Hematopoietic multipotent progenitor cell treated with erythropoietin and hydrocortisone succinate and interleukin-3 and kit ligand, for 6 days (in vitro differentiated cells): ENCODE results near the gene KCNK7.
"Not testable (repeated sequence)": the region's sequence is repeated elsewhere in the genome, so short reads cannot be mapped to it uniquely, and the experiment has no call there.

Experiments used
- DNase-seq: peaks from one replicate; pipeline ENCODE4 v3.0.0-alpha.2; 2015

Gene KCNK7

GRCh38 chr11:65571420-65571819 lies 24.2 kb downstream of the KCNK7 start:
- DNase-seq = no peak

- peak; percentile 99 for DNase-seq
These were observed 25.4 kb downstream of the KCNK7 start, which contains the start of gene ZNRD2 for GRCh38 chr11:65569973-65570918. Gene ZNRD2 (plus strand): TSS chr11:65570477. CDS start chr11:65570492, 15 bp downstream.

- DNase-seq = no peak
These were observed 26.2 kb downstream of the KCNK7 start for GRCh38 chr11:65569164-65569972.

DNA sequence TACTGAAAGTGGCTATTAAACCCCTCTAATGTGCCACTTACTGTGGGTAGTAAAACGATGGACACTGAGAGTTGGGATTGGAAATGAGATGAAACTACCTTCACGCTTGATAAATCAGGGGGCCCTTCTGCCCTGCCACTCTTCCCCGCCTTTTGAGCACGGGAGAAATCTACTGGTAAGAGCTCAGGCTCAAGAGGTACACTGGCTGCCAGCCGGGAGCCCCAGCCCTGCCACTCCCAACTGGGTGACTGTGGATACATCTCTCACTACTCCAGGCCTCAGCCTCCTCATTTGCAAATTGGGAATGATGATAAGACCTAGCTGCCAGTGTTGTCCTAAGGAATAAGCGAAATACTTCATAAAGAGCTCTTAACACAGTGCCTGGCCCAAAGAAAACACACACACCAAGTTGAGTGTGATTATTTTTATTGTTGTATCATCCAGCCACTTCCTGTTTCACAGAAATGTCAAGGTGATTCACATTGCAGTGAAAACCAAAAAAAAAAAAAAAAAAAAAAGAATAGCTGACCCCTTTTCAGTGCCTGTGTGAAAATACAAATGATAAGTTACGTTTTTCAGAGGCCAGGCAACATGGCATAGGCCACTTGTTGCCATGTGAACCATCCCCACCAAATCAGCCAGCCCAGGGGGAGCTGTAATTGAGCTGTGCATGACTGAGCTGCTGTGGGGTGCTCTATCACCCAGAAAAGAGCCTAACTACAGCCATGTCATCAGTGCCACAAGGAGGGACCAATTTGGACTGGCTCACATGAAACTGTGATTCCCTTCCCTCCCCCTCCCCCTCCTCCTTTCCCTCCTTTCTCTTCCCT lies 29.8 kb downstream of the KCNK7 start:
- DNase-seq = no peak

DNA sequence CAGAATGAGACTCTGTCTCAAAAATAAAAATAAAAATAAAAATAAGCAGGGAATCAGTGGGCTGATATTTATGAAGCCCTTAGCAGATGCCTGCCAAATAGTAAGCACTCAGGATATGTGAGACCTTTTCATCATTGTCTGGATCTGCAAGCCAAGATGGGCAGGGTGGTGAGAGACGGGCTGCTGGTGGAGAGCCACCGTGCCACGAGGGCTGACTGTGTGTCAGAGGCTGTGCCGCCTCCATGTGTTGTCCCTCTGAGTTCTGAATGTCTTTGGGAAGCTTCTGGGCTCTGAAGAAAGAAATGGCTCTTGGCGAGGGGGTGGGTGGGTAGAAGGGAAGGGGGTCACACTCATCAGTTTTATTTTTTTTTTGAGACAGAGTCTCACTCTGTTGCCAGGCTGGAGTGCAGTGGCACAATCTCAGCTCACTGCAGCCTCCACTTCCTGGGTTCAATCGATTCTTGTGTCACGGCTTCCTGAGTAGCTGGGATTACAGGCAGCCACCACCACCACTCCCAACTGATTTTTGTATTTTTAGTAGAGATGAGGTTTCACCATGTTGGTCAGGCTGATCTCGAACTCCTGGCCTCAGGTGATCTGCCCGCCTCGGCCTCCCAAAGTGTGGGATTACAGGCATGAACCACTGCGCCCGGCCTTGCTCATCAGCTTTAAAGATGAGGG lies 30.6 kb downstream of the KCNK7 start:
- DNase-seq = not testable (repeated sequence)

- DNase-seq = no peak
These were observed 32.0 kb downstream of the KCNK7 start for GRCh38 chr11:65563601-65564000.

GRCh38 chr11:65562788-65563187 lies 32.8 kb downstream of the KCNK7 start:
- no peak for DNase-seq

DNA sequence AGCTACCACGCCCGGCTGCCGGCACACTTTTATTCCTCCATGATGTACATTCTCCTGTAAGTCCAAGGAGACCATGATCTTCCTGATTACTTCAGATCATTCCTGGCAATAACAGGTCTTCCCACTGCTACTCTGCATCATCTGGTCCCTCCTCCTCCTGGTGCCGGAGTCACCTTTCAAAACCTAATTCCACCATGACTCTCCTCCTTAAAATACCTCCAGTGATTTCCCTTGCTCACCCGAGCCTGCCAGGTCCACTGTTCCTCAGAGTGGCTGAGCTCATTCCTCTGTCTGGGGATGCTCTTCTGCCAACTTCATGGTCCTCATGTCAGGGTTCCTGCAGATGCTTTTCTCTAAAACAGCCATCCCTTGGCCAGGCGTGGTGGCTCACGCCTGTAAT lies 33.6 kb downstream of the KCNK7 start:
- DNase-seq = no peak

DNA sequence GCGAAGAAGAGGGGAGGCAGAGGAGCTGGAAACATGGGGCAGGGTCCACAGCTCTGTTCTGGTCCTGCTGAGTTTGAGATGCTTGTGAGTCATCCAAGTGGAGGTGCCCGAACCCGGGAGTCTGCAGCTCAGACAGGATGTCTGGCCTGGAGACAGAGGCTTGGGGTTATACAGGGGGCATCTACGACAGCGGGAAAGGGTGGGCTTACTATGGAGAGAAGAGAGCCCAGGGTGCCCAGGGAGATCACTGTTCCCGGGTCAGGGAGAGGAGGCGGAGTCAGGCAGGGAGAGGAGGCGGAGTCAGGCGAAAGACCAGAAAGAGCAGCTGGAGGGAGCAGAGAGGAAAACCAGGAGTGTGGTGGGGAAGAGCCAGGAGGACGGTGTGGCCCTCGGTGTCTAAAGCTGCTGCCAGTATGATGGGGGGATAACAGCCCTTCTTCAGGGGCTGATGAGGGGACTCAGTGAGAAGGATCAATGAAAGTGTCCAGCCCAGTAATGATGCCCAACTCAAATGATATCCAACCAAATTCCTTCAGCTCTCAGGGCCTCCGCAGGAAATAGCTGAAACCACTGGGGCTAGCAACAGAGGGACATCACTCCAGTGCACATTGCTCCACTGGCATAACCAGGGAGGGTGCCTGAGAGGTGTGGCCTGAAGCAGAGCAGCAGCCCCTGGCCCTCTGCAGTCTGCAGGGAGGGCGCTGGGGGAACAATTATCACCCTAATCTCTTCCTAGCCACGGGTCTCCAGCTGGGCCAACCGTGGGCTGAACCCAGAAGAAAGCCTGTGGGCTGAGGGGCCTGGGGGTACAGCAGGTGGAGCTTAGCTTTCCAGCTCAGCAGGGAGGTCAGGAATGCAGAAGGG lies 34.8 kb downstream of the KCNK7 start:
- DNase-seq = no peak

GRCh38 chr11:65559951-65560537 lies 35.6 kb downstream of the KCNK7 start:
- peak; percentile 80 for DNase-seq

DNA sequence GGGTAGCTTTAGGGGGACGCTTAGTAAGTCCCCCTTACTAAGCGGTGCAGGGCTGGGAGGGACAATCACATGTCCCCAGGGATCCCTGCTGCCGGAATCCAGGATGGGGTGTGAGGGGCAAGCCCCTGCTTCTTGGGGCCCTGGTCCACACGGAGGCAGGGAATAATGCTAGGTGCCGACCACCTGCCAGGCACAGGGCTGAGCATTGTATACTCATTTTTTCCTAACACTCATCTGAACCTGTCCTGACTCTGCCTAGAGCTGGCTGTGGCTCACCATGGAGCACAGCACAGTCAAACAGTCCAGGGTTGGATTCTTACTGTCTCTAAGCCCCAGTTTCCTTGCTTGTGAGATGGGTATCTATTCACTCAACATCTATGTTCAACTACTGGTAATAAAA lies 36.1 kb downstream of the KCNK7 start:
- DNase-seq = no peak

DNA sequence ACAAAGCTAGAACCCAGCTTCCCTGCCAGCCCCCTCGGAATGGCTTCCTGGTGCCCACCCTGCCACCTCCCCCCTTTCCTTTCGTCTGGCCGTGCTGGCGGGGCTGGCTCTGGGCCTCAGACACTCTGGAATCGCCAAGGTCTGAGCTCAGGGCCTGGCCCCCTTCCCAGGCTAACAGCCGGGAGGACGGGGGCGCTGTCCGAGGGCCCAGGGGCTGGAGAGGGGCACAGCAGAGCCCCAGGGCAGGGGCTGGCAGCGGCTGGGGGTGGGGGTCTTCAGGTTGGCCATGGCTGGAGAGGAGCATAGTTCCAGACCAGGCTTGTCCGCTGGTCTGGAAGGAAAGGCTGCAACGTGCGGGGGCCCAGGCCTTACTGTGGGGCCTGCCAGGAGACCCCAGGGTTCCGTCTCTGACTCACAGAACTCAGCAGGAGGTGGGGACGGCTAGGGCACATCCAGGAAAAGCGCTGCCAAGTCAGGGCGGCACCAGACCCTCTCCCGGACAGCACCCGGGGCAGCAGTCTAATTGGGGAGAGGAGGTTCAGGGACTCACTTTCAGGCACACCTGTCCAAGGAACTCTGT lies 36.6 kb downstream of the KCNK7 start:
- DNase-seq = no peak

DNA sequence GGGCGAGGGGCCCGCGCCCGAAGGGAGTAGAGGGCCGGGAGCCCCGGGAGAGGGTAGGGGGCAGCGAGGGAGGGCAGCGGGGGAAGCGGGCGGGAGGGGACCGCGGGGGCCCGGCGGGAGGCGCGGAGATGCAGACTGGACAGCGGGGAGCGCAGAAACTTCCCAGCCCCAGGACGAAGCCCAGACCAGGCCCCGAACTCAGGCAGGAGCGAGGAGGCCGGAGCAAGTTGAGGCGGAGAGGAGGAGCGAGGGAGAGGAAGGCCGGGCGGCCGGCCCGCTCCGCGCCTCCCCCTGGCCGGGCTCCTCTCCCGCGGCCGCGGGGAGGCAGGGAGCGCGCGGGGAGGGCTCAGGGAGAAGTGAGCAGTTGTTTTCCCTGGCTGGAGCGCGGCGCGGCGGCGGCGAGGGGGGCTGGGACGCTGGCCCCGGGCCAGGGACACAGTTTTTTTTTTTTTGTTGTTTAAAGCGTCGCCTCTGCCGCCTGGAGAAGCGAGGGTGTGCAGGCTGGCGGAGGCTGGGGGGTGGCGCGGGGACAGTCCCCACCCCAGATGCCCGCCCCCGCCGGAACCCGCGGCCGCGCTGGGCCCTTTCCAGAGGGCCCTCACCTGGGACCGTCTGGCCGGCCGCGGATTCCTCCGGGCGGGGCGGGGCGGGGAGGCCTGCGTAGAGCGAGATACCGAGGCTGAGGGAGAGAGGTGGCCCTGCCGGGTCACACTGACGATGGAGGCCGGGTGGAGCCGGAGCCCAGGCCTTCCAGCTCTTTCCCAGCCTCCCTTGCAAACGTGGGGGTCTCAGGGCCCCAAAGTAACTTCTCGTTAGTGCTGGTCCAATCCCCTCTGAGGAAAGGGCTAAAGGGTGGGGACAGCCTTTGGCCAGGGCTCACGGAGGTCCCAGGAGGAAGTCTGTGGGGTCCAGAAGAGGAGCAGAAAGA lies 37.3 kb downstream of the KCNK7 start, which contains the start of gene LTBP3:
Gene LTBP3 (minus strand): TSS at position 358 of the 928 bp plus-strand sequence. CDS start 400 bp downstream, outside the sequence.
- peak; percentile 83 for DNase-seq

DNA sequence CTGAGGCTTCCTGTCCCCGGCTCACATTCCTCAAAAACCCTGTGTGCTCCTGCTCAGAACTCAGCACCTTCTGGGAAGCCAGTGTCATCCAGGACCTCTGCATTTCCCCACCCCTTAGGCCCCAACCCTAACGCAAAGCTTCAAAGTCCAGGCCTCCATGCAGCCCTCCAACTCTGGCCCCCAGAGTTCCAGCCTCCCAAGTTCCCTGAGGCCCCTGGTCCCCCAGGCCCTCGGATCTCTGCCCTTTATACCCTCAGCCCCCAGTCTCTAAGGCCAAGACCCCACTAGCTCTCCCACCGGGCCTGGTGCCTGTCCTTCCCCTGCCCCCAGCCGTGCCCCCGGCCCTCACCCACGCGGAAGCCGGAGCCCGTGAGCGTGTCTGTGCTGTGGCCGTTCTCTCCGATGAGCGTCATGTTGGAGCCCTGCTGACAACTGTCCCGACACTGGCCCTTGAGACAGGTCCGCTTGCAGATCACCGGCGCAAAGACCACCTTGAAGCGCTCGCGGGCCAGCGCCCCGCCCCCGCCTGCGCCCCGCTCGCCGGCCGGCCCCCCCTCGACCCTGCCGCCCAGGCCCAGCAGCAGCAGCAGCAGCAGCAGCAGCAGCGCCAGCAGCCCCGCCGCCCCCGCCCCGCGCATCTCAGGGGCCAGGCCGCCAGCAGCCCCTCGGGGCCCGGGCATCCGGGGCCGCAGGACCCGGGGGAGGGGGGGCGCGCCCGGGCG lies 38.2 kb downstream of the KCNK7 start:
- DNase-seq = no peak

- no peak for DNase-seq
These were observed 38.9 kb downstream of the KCNK7 start for GRCh38 chr11:65556470-65557279.

DNA sequence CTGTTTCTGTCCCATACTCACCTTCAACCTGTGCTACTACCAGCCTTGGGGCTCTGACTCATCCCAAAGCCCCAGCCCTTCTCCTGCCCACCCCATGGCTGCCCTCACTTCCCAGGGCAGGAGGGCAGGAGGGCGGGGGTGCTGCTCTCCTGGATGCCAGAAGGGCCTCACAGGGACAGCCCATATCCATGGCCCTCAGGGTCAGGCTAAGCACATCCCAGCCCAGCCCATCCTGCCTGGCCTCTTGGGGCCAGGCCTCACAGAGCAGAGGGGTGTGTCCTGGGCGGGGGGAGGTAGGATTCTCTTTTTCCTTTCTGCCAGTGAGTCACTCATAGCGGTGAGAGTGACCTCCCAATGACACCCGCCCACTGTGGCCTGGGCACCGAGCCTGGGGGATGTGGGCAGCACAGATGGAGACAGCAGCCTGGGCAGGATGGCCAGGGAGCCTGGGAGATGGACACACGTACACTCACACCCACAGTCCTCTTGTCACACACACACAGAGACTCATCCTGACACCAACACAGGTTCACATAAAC lies 39.8 kb downstream of the KCNK7 start:
- peak; percentile 57 for DNase-seq

- no peak for DNase-seq
These were observed 40.7 kb downstream of the KCNK7 start for GRCh38 chr11:65554842-65555430.
